GM19397 (cell line): ENCODE data around the gene ALG1.

Source experiments
- ATAC-seq: cut with Tn5 transposase; IDR thresholded peaks from one replicate; pipeline ENCODE4 v1.9.1; 2021; ENCODE audit warnings: mild to moderate bottlenecking, moderate library complexity; ENCODE audit not compliant: unreplicated experiment

The ALG1 gene, protein sequence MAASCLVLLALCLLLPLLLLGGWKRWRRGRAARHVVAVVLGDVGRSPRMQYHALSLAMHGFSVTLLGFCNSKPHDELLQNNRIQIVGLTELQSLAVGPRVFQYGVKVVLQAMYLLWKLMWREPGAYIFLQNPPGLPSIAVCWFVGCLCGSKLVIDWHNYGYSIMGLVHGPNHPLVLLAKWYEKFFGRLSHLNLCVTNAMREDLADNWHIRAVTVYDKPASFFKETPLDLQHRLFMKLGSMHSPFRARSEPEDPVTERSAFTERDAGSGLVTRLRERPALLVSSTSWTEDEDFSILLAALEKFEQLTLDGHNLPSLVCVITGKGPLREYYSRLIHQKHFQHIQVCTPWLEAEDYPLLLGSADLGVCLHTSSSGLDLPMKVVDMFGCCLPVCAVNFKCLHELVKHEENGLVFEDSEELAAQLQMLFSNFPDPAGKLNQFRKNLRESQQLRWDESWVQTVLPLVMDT

GRCh38 chr16:5071681-5072333 is at the start of gene ALG1:
ALG1 (plus strand) TSS chr16:5071843; CDS start chr16:5071850, 7 bp downstream.
- peak; percentile 91 for ATAC-seq

GRCh38 chr16:5022521-5022920 is 49.1 kb upstream of the ALG1 start:
- ATAC-seq, result no peak

- no peak for ATAC-seq
Measured at GRCh38 chr16:5024632-5025031, 47.0 kb upstream of the ALG1 start.

GRCh38 chr16:5025171-5025632 is 46.4 kb upstream of the ALG1 start:
- ATAC-seq, result no peak

GRCh38 chr16:5026664-5027063 is 45.0 kb upstream of the ALG1 start:
- no peak for ATAC-seq

DNA sequence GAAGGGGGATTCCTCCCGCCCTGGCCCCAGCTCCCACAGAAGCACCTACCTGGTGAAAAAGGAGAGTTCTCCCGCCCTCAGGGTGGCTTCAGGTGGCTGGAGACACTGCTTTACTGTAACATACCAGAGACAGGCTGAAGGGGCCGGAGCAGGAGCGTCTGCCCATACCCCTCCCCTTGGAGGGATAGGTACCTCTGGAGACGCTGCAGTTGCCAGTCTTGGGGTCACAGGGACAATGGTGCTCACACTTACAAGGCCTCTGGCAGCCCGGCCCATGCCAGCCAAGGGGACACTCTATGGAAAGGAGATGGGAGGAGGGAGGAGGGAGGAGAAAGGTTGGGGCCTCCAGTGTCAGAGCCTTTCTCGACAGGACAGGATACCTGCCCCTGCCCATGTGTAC is 44.6 kb upstream of the ALG1 start:
- ATAC-seq, result no peak

GRCh38 chr16:5027575-5028235 is 43.9 kb upstream of the ALG1 start:
- ATAC-seq, result no peak

- no peak for ATAC-seq
Measured at GRCh38 chr16:5028950-5029475, 42.6 kb upstream of the ALG1 start.

DNA sequence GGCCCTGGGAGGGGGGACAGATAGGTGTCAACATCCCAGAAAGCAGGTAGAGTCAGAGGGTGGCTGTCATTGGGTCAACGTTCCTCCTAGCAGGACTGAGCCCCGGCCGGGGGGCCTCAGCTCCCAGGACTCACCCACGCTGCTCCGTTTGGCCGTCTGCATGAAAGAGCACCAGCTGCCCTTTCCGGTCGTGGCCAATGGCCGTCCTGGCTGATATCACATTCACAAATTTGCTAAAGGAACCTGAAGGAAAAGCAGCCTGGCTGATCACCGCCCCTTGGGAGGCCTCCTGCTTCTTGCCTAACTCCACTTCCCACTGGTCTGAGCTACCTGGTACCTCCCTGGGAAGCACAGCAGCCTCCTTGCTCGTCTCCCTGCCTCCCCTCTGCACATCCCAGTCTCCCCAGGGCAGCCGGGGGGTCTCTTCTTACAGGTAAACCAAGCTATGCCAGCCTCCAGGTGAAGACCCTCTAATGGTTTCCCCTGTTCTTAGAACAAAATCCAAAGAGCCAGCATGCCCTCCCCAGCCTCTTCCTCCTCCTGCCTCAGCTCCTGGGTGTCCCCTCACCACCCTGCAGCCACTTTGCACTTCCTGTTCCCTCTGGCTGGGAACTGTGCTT is 41.3 kb upstream of the ALG1 start:
- no peak for ATAC-seq

DNA sequence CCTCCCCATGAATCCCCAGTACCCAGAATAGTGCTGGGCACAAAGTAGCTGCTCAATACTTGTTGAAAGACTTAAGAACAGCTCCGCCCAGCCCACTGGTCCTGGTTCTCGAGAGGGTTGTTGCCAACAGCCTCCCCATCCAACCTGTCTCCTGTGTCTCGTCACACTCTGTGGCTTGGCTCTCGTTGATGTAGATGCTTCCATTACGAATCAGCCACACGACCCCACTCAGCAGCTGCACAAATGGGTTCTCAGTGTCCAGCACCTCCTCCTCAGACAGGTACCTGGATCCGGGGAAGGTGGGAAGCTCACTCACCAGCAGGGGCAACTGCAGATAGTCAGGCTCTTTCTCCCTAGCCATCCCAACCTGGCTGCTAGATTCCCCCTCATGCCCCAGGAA is 40.0 kb upstream of the ALG1 start:
- no peak for ATAC-seq

- no peak for ATAC-seq
Measured at GRCh38 chr16:5032748-5033167, 38.9 kb upstream of the ALG1 start.

- peak; percentile 85 for ATAC-seq
Measured at GRCh38 chr16:5033256-5034166, 38.1 kb upstream of the ALG1 start, which contains the start of gene NAGPA. NAGPA (minus strand) TSS chr16:5033935; CDS start chr16:5033914, 21 bp downstream.

GRCh38 chr16:5034167-5034523 is 37.5 kb upstream of the ALG1 start:
- ATAC-seq, result no peak

DNA sequence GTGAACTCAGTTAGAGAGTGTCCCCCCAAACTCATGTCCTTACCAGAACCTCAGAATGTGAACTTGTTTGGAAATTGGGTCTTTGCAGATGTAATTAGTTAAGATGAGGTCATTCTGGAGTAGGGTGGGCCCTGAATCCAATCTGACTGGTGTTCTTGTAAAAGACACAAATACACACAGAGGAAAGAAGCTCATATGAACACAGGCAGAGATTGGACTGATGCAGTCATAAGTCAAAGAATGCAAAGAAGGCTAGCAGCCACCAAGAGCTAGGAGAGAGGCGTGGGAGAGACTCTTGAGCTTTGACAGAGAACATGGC is 35.8 kb upstream of the ALG1 start:
- ATAC-seq, result no peak

DNA sequence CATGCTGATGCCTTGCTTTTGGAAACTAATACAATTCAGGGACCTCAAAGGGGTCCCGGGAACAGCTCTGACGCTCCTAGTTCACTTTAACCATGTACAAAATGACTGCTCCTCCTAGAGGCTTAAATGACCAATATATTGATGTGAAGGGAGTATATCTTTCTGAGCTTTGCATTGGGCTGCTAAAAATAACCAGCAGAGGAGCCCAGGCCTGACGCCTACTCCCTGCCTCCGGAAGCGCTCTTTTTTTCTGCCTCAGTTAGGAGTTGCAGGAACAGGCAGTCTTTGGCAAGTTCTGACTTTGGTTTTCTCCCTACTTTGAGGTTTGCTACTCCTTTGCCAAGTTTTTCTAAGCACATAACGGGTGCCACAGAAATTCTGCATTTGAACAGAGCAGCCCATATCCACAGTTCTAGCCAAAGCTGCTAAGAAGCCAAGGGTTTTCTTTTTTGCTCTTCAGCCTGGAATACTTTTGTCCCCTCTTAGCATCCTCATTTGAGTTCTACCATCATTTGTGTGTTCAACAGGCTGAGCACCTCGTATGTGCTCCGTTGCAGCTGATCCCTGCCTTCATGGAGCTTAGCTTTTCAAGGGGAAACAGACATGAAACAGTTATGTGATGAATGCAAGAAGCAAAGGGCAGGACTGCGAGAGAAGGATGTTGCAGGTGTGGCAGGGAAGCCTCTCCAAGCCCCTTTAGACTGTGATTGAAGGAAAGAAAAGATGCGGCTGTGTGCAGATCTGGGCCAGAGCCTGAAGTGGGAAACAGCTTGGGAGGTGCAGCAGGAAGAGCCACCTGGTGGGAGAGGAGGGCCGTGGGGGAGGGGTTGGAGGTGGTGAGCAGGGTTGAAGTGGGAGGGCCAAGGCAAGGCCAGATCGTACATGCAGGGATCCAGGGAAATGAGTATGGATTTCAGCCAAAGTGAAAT is 35.2 kb upstream of the ALG1 start:
- no peak for ATAC-seq

DNA sequence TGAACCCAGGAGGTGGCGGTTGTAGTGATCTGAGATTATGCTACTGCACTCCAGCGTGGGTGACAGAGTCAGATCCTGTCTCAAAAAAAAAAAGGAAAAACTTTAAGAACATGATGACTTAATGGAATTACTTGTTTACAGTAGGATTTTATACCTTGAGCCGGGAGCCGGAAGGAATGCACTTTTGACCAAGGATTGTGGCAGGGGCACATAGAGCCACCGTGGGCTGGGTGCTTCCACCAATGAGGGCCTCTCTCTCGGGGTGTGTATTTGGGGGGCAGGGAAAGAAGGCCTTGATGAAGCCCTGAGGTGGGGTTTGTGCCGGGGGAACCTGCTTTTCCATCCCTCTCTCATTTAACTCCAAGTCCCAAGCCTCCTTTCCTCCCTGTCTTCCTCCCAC is 31.2 kb upstream of the ALG1 start:
- ATAC-seq, result no peak

GRCh38 chr16:5041600-5042133 is 30.0 kb upstream of the ALG1 start:
- no peak for ATAC-seq

GRCh38 chr16:5042574-5043171 is 29.0 kb upstream of the ALG1 start:
- no peak for ATAC-seq
